ENCODE results near the gene EMP3.

GRCh38 chr19:48308631-48309586 is 16.4 kb upstream of the EMP3 start:
- TF ChIP-seq POLR2A (IDR thresholded peaks at IDR 0.05): no peak
- no peak for TF ChIP-seq CTCF (IDR thresholded peaks at IDR 0.05)
- no peak for TF ChIP-seq POLR2AphosphoS5 (IDR thresholded peaks at IDR 0.05; ENCODE audit: insufficient read depth in 1 of 2, low read depth in 1 of 2)

All from vagina (tissue), 2 donors.